Hepatocyte (in vitro differentiated cells): ENCODE measurements around the gene RARB. TPM values are rescaled to one million over a fixed set of nuclear protein-coding genes. Genes with fewer than 3 reads are reported as not detected.

Experiments
- DNase-seq: peaks from one replicate; pipeline ENCODE4 v3.0.0-alpha.2; 2016; ENCODE audit warnings: low spot score
- H2AFZ ChIP-seq: fragments of 200-600 bp; sonication (generic); 2 replicates; pipeline ENCODE4 v1.6.0; 2016; ENCODE audit warnings: antibody characterized with exemption, mild to moderate bottlenecking
- H3K27ac ChIP-seq: fragments of 200-600 bp; sonication (generic); 2 replicates; pipeline ENCODE4 v1.5.1; 2016; ENCODE audit warnings: mild to moderate bottlenecking
- H3K27me3 ChIP-seq: fragments of 200-600 bp; sonication (generic); 2 replicates; pipeline ENCODE4 v1.6.1; 2016
- H3K36me3 ChIP-seq: fragments of 200-600 bp; sonication (generic); replicated peaks from 2 replicates; pipeline ENCODE4 v1.5.1; 2016; ENCODE audit warnings: low read depth; ENCODE audit not compliant: insufficient read depth
- H3K4me1 ChIP-seq: fragments of 200-600 bp; sonication (generic); 2 replicates; pipeline ENCODE4 v1.5.1; 2016; ENCODE audit warnings: mild to moderate bottlenecking, moderate library complexity; ENCODE audit not compliant: insufficient read depth
- H3K4me2 ChIP-seq: fragments of 200-600 bp; sonication (generic); 2 replicates; pipeline ENCODE4 v1.6.0; 2016
- H3K4me3 ChIP-seq: fragments of 200-600 bp; sonication (generic); 2 replicates; pipeline ENCODE4 v1.5.1; 2016; ENCODE audit warnings: mild to moderate bottlenecking
- H3K79me2 ChIP-seq: fragments of 200-600 bp; sonication (generic); 2 replicates; pipeline ENCODE4 v1.6.0; 2017; ENCODE audit warnings: mild to moderate bottlenecking
- H3K9me2 ChIP-seq: fragments of 200-600 bp; sonication (generic); replicated peaks from 2 replicates; pipeline ENCODE4 v1.6.0; 2017; ENCODE audit warnings: mild to moderate bottlenecking; ENCODE audit not compliant: insufficient read depth
- H3K9me3 ChIP-seq: fragments of 200-600 bp; sonication (generic); 2 replicates; pipeline ENCODE4 v1.5.1; 2016; ENCODE audit warnings: low read depth, mild to moderate bottlenecking
- H4K20me1 ChIP-seq: fragments of 200-600 bp; sonication (generic); 2 replicates; pipeline ENCODE4 v1.6.0; 2016; ENCODE audit warnings: mild to moderate bottlenecking; ENCODE audit not compliant: insufficient read depth, poor library complexity, severe bottlenecking
- EZH2 ChIP-seq: fragments of 200-600 bp; sonication (generic); IDR thresholded peaks from 2 replicates; pipeline ENCODE4 v1.6.1; 2016; ENCODE audit warnings: antibody characterized with exemption, mild to moderate bottlenecking, borderline replicate concordance
- EZH2phosphoT487 ChIP-seq: fragments of 200-600 bp; sonication (generic); IDR thresholded peaks from one replicate; pipeline ENCODE4 v1.6.1; 2018; ENCODE audit warnings: antibody characterized with exemption, mild to moderate bottlenecking, low read depth, moderate library complexity; ENCODE audit not compliant: unreplicated experiment, severe bottlenecking
- WGBS: methylation state at CpG from one replicate; pipeline ENCODE4 v1.1.6; 2016; ENCODE audit warnings: low lambda C conversion rate; ENCODE audit errors: missing lambda C conversion rate; 5-methylcytosine and 5-hydroxymethylcytosine counted together
- polyA plus RNA-seq: library from polyadenylated mRNA; unstranded; fragments of >200 nt; fragmentation: Nextera tagmentation; extraction: Ambion mirVana; gene quantifications from 2 replicates; pipeline ENCODE4 v1.2.1, GENCODE V29; 2016
- total RNA-seq: library from RNA; depleted of rRNA; stranded (reverse); fragments of >200 nt; gene quantifications from 2 replicates; pipeline ENCODE4 v1.2.3, GENCODE V29; 2014
- TF ChIP-seq, protein P1 (sequence below): fragments of 200-600 bp; sonication (generic); IDR thresholded peaks from 2 replicates; pipeline ENCODE4 v1.5.1; 2016; ENCODE audit warnings: antibody characterized with exemption, mild to moderate bottlenecking; ENCODE audit not compliant: poor library complexity

The RARB gene
- total and polyA plus RNA-seq, 2 experiments from 2014 or later: 22.2 to 30.7 TPM

DNA sequence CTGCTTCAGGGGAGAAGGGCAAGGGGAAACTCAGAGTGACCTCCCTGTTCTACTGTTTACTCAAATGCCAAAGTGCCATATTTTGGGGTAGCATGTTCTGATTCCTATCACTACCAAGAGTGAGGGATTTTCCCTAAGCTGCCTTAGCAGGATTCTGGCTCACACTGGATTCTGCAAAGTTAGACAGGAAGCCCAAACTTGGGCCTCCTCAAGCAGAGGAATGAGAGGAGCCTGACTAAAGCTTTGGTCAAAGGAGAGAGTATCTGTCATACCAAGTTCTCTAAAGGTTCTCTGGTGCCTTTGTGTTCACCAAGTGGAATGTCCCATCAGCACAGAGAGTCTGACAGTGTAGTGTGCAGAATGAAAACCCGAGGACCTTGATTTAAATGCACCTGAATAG, 8.8 kb upstream of the RARB start:
- no peak for DNase-seq
- H3K27me3 ChIP-seq: no peaks in the 10 kb centered on the region
- H3K4me2 ChIP-seq: no peak overlapping the region
- no peaks in the 10 kb centered on the region for H3K9me3 ChIP-seq
- H3K4me1 ChIP-seq: peaks cover 15% of the 10 kb centered on the region
- no peaks in the 10 kb centered on the region for H3K79me2 ChIP-seq
- H3K36me3 ChIP-seq: no peaks in the 10 kb centered on the region
- no peak overlapping the region for H2AFZ ChIP-seq
- no peaks in the 10 kb centered on the region for H3K9me2 ChIP-seq
- H3K4me3 ChIP-seq: no peak overlapping the region
- WGBS: 96% methylated on average over 1 of the region's 1 CpG
- H3K27ac ChIP-seq: no peak overlapping the region
- H4K20me1 ChIP-seq: no peaks in the 10 kb centered on the region
- TF ChIP-seq, protein P1, sequence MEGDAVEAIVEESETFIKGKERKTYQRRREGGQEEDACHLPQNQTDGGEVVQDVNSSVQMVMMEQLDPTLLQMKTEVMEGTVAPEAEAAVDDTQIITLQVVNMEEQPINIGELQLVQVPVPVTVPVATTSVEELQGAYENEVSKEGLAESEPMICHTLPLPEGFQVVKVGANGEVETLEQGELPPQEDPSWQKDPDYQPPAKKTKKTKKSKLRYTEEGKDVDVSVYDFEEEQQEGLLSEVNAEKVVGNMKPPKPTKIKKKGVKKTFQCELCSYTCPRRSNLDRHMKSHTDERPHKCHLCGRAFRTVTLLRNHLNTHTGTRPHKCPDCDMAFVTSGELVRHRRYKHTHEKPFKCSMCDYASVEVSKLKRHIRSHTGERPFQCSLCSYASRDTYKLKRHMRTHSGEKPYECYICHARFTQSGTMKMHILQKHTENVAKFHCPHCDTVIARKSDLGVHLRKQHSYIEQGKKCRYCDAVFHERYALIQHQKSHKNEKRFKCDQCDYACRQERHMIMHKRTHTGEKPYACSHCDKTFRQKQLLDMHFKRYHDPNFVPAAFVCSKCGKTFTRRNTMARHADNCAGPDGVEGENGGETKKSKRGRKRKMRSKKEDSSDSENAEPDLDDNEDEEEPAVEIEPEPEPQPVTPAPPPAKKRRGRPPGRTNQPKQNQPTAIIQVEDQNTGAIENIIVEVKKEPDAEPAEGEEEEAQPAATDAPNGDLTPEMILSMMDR: no peak
- TF ChIP-seq EZH2phosphoT487 (no peak), EZH2 (no peak)

DNA sequence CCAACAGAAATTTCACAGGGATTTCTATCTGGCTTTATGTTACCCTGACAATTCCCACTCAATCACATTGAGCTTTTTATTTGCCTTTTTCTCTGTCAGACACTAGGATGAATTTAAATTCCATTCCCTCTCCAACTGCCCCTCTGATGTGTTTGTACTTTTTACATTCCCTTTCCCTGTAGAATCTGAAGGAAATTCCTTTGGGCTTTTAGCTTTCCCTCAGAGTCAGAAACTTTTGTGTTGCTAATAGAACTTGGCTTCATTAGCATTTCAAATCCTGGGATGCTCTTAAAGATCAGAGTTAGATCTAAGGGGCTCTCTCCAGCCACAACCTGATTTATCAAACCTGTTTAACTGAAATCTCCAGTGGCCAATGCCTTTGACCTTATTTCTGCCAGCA, 7.9 kb upstream of the RARB start:
- Histone ChIP-seq H3K9me3 (no peaks in the 10 kb centered on the region), H3K4me3 (no peak overlapping the region), H4K20me1 (no peaks in the 10 kb centered on the region), H3K4me2 (no peak overlapping the region), H3K79me2 (no peaks in the 10 kb centered on the region), H3K27me3 (no peaks in the 10 kb centered on the region), H3K4me1 (peaks cover 22% of the 10 kb centered on the region), H2AFZ (no peak overlapping the region), H3K36me3 (no peaks in the 10 kb centered on the region), H3K9me2 (no peaks in the 10 kb centered on the region), H3K27ac (no peak overlapping the region)
- no peak for TF ChIP-seq EZH2phosphoT487
- TF ChIP-seq, protein P1: no peak
- no peak for TF ChIP-seq EZH2
- no peak for DNase-seq

GRCh38 chr3:25420885-25421284, 7.2 kb upstream of the RARB start:
- no peak for TF ChIP-seq EZH2
- TF ChIP-seq, protein P1: no peak
- TF ChIP-seq EZH2phosphoT487: no peak
- peaks cover 29% of the 10 kb centered on the region for H3K4me1 ChIP-seq
- H3K27ac ChIP-seq: no peak overlapping the region
- DNase-seq: no peak
- no peaks in the 10 kb centered on the region for H3K9me2 ChIP-seq
- no peaks in the 10 kb centered on the region for H3K36me3 ChIP-seq
- H3K4me3 ChIP-seq: no peak overlapping the region
- no peaks in the 10 kb centered on the region for H3K27me3 ChIP-seq
- no peak overlapping the region for H2AFZ ChIP-seq
- no peak overlapping the region for H3K4me2 ChIP-seq
- H3K79me2 ChIP-seq: no peaks in the 10 kb centered on the region
- H3K9me3 ChIP-seq: no peaks in the 10 kb centered on the region
- no peaks in the 10 kb centered on the region for H4K20me1 ChIP-seq

- Histone ChIP-seq H3K4me1 (peaks cover 38% of the 10 kb centered on the region), H2AFZ (no peak overlapping the region), H4K20me1 (no peaks in the 10 kb centered on the region), H3K4me3 (no peak overlapping the region), H3K9me2 (no peaks in the 10 kb centered on the region), H3K4me2 (no peak overlapping the region), H3K36me3 (no peaks in the 10 kb centered on the region), H3K79me2 (no peaks in the 10 kb centered on the region), H3K27ac (peak overlapping the region; percentile 52), H3K27me3 (no peaks in the 10 kb centered on the region), H3K9me3 (no peaks in the 10 kb centered on the region)
- TF ChIP-seq, protein P1: no peak
- TF ChIP-seq EZH2 (no peak), EZH2phosphoT487 (no peak)
- 75% methylated on average over 2 of the region's 2 CpGs for WGBS
- peak; percentile 55 for DNase-seq
Measured at GRCh38 chr3:25421747-25422146, 6.3 kb upstream of the RARB start.
